HL-60/S4 treated with retinoic acid at 250 ng/mL for 4 days and 3 days (cell line): ENCODE data around the gene HS2ST1.

ENCODE experiments used
- in situ Hi-C: fragments of 300-500 bp; cut with MboI; formaldehyde crosslinking; loops from 2 replicates; pipeline ENCODE4 v1.7.0; 2022; ENCODE audit warnings: low sequenced_read_pairs

The HS2ST1 gene

GRCh38 chr1:87151500-87152421, 237.3 kb downstream of the HS2ST1 start:
- in situ Hi-C loops, result loop anchor here (25.0 kb wide), 1 partner anchor 811 kb away; no protein-coding TSS in a partner anchor

GRCh38 chr1:87154384-87154783, 239.9 kb downstream of the HS2ST1 start:
- in situ Hi-C loops, result loop anchor here (25.0 kb wide), 1 partner anchor 808 kb away; no protein-coding TSS in a partner anchor

- in situ Hi-C loops, result loop anchor here (25.0 kb wide), 1 partner anchor 807 kb away; no protein-coding TSS in a partner anchor
Measured at GRCh38 chr1:87155170-87155569, 240.7 kb downstream of the HS2ST1 start.

GRCh38 chr1:87155648-87156047, 241.2 kb downstream of the HS2ST1 start:
- in situ Hi-C loops, result loop anchor here (25.0 kb wide), 1 partner anchor 807 kb away; no protein-coding TSS in a partner anchor

GRCh38 chr1:87156124-87156523, 241.7 kb downstream of the HS2ST1 start:
- in situ Hi-C loops, result loop anchor here (25.0 kb wide), 1 partner anchor 806 kb away; no protein-coding TSS in a partner anchor

- in situ Hi-C loops, result loop anchor here (25.0 kb wide), 1 partner anchor 803 kb away; no protein-coding TSS in a partner anchor
Measured at GRCh38 chr1:87159378-87159915, 245.0 kb downstream of the HS2ST1 start.
